CD8-positive, alpha-beta memory T cell (primary cell): Measurements from ENCODE around the gene TMEM52B. TPM values are rescaled to one million over a fixed set of nuclear protein-coding genes. Genes with fewer than 3 reads are reported as not detected.

Source experiments
- CTCF ChIA-PET: fragments of 350-600 bp; sonication (Branson Sonifier 250); formaldehyde crosslinking; loops from one replicate; lab custom pipeline; 2021; ENCODE audit warnings: antibody characterized with exemption; lab: Charles Lee
- POLR2A ChIA-PET: fragments of 350-600 bp; sonication (Branson Sonifier 250); formaldehyde crosslinking; loops from one replicate; lab custom pipeline; 2021; ENCODE audit warnings: antibody characterized with exemption; lab: Charles Lee
- DNase-seq, 5 donors: peaks; one replicate each; pipeline versions ENCODE4 v3.0.0 to v3.0.0-alpha.2; 2020 to 2022; ENCODE audit warnings: mixed read lengths in 1 of 5
- H3K27ac ChIP-seq: one replicate; pipeline ENCODE4 v1.7.0; 2013; ENCODE audit warnings: low read depth, mild to moderate bottlenecking, low read length, moderate library complexity
- H3K27me3 ChIP-seq: 2 replicates; pipeline ENCODE4 v1.7.0; 2013; ENCODE audit warnings: low read length, mild to moderate bottlenecking; ENCODE audit not compliant: insufficient read depth, poor library complexity, severe bottlenecking
- H3K36me3 ChIP-seq: 2 replicates; pipeline ENCODE4 v1.7.0; 2013; ENCODE audit warnings: mild to moderate bottlenecking, low read length, moderate library complexity; ENCODE audit not compliant: insufficient read depth
- H3K4me1 ChIP-seq: 2 replicates; pipeline ENCODE4 v1.7.0; 2013; ENCODE audit warnings: mild to moderate bottlenecking, low read length, moderate library complexity; ENCODE audit not compliant: insufficient read depth
- H3K4me3 ChIP-seq: 2 replicates; pipeline ENCODE4 v1.7.0; 2013; ENCODE audit warnings: mild to moderate bottlenecking, low read length
- H3K9me3 ChIP-seq: 2 replicates; pipeline ENCODE4 v1.7.0; 2013; ENCODE audit warnings: mild to moderate bottlenecking, low read length
- H3K27ac Mint-ChIP-seq, 8 donors: one replicate each; pipeline ENCODE4 v1.8.0; 2020 to 2021; ENCODE audit warnings: mixed read lengths in 8 of 8, mild to moderate bottlenecking in 6 of 8, inconsistent platforms in 3 of 8, moderate library complexity in 3 of 8
- H3K27me3 Mint-ChIP-seq, 2 donors: one replicate each; pipeline ENCODE4 v1.8.0; 2020 to 2021; ENCODE audit warnings: mixed read lengths in 2 of 2, mild to moderate bottlenecking in 1 of 2, moderate library complexity in 1 of 2
- H3K36me3 Mint-ChIP-seq, 3 donors: one replicate each; pipeline ENCODE4 v1.8.0; 2020 to 2021; ENCODE audit warnings: mixed read lengths in 3 of 3, inconsistent platforms in 1 of 3, mild to moderate bottlenecking in 1 of 3
- H3K4me1 Mint-ChIP-seq, 3 donors: one replicate each; pipeline ENCODE4 v1.8.0; 2020 to 2021; ENCODE audit warnings: mixed read lengths in 3 of 3, inconsistent platforms in 1 of 3, mild to moderate bottlenecking in 1 of 3
- H3K4me3 Mint-ChIP-seq, 7 donors: one replicate each; pipeline ENCODE4 v1.8.0; 2020 to 2021; ENCODE audit warnings: mixed read lengths in 7 of 7, mild to moderate bottlenecking in 6 of 7, moderate library complexity in 4 of 7, inconsistent platforms in 2 of 7
- H3K9me3 Mint-ChIP-seq, 5 donors: one replicate each; pipeline ENCODE4 v1.8.0; 2020 to 2022; ENCODE audit warnings: mixed read lengths in 5 of 5, mild to moderate bottlenecking in 3 of 5, moderate library complexity in 2 of 5, inconsistent platforms in 1 of 5
- polyA plus RNA-seq: library from polyadenylated mRNA; unstranded; fragments of 300-500 nt; fragmentation: Illumina TruSeq; gene quantifications from one replicate; pipeline ENCODE4 v1.2.3, GENCODE V29; 2021
- total RNA-seq, 2 experiments: library from RNA; stranded (reverse); gene quantifications; one replicate each; pipeline ENCODE4 v1.2.3, GENCODE V29; 2021

Gene TMEM52B
- not detected for total RNA-seq
- polyA plus RNA-seq: not detected

- no peak within 1 kb of the TSS for H3K27ac Mint-ChIP-seq
- H3K27ac ChIP-seq: no peak within 1 kb of the TSS
- no peaks in the 10 kb centered on the region for H3K36me3 Mint-ChIP-seq
- no peak for DNase-seq
- H3K27me3 Mint-ChIP-seq: peaks cover 15 to 57% of the 10 kb centered on the region in 2 donors
- ChIA-PET POLR2A (no interaction called here), CTCF (no interaction called here)
- H3K9me3 Mint-ChIP-seq: no peaks in the 10 kb centered on the region
- H3K4me3 ChIP-seq: no peak within 1 kb of the TSS
- H3K4me3 Mint-ChIP-seq: no peak within 1 kb of the TSS
- peaks cover 0 to 8% (median 2%) of the 10 kb centered on the region in 3 donors for H3K4me1 Mint-ChIP-seq
- no peaks in the 10 kb centered on the region for H3K36me3 ChIP-seq
- no peaks in the 10 kb centered on the region for H3K27me3 ChIP-seq
- H3K4me1 ChIP-seq: no peaks in the 10 kb centered on the region
- no peaks in the 10 kb centered on the region for H3K9me3 ChIP-seq
These were observed at the start of gene TMEM52B for GRCh38 chr12:10178821-10179220. Gene TMEM52B, plus strand, starts transcription at chr12:10179032. Its CDS starts 543 bp downstream, at chr12:10179575.

- no peak within 1 kb of the TSS for H3K4me3 Mint-ChIP-seq
- H3K27ac ChIP-seq: no peak within 1 kb of the TSS
These were observed 48.8 kb upstream of the TMEM52B start, which contains the start of gene CLEC7A for GRCh38 chr12:10130042-10130441. Gene CLEC7A, minus strand, starts transcription at chr12:10130199. Its CDS starts 117 bp downstream, at chr12:10130082.

GRCh38 chr12:10131111-10131690 is 47.6 kb upstream of the TMEM52B start:
- ChIA-PET POLR2A (no interaction called here), CTCF (interaction anchor here (2.3 kb wide), 1 partner anchor 22 kb away, joined by 8 read pairs; no protein-coding TSS in a partner anchor)
- H3K27ac ChIP-seq: no peak overlapping the region
- H3K9me3 ChIP-seq: no peaks in the 10 kb centered on the region
- Mint-ChIP-seq H3K9me3 (no peaks in the 10 kb centered on the region), H3K27ac (no peak overlapping the region), H3K36me3 (no peaks in the 10 kb centered on the region), H3K27me3 (peaks cover 2 to 39% of the 10 kb centered on the region in 2 donors), H3K4me1 (peaks cover 3 to 6% (median 4%) of the 10 kb centered on the region in 3 donors), H3K4me3 (no peak overlapping the region)
- no peaks in the 10 kb centered on the region for H3K4me1 ChIP-seq
- no peak for DNase-seq
- H3K27me3 ChIP-seq: no peaks in the 10 kb centered on the region
- H3K36me3 ChIP-seq: no peaks in the 10 kb centered on the region
- no peak overlapping the region for H3K4me3 ChIP-seq

More at GRCh38 chr12:10130042-10130441, 48.8 kb upstream of the TMEM52B start, which contains the start of gene CLEC7A:
- peak within 1 kb of the TSS in 1 of 8 donors; percentile 60 for H3K27ac Mint-ChIP-seq
- no peaks in the 10 kb centered on the region for H3K36me3 Mint-ChIP-seq
- H3K4me1 Mint-ChIP-seq: peaks cover 3 to 6% (median 4%) of the 10 kb centered on the region in 3 donors
- no peaks in the 10 kb centered on the region for H3K36me3 ChIP-seq
- POLR2A ChIA-PET: no interaction called here
- H3K4me3 ChIP-seq: no peak within 1 kb of the TSS
- CTCF ChIA-PET: interaction anchor here (2.3 kb wide), 1 partner anchor 23 kb away, joined by 8 read pairs; no protein-coding TSS in a partner anchor
- H3K27me3 ChIP-seq: no peaks in the 10 kb centered on the region
- H3K9me3 Mint-ChIP-seq: no peaks in the 10 kb centered on the region
- H3K27me3 Mint-ChIP-seq: peaks cover 2 to 44% of the 10 kb centered on the region in 2 donors
- no peaks in the 10 kb centered on the region for H3K4me1 ChIP-seq
- no peaks in the 10 kb centered on the region for H3K9me3 ChIP-seq
- DNase-seq: no peak

- Histone ChIP-seq H3K4me1 (no peaks in the 10 kb centered on the region), H3K36me3 (no peaks in the 10 kb centered on the region), H3K27me3 (no peaks in the 10 kb centered on the region), H3K4me3 (no peak overlapping the region), H3K9me3 (no peaks in the 10 kb centered on the region), H3K27ac (no peak overlapping the region)
- H3K4me3 Mint-ChIP-seq: no peak overlapping the region
- H3K4me1 Mint-ChIP-seq: peaks cover 3 to 6% (median 4%) of the 10 kb centered on the region in 3 donors
- H3K9me3 Mint-ChIP-seq: no peaks in the 10 kb centered on the region
- H3K27ac Mint-ChIP-seq: no peak overlapping the region
- ChIA-PET CTCF (no interaction called here), POLR2A (no interaction called here)
- H3K36me3 Mint-ChIP-seq: no peaks in the 10 kb centered on the region
- H3K27me3 Mint-ChIP-seq: peaks cover 2 to 43% of the 10 kb centered on the region in 2 donors
- DNase-seq: no peak
These were observed 45.9 kb upstream of the TMEM52B start for GRCh38 chr12:10132850-10133370.

- H3K4me1 ChIP-seq: no peaks in the 10 kb centered on the region
- POLR2A ChIA-PET: no interaction called here
- Mint-ChIP-seq H3K9me3 (no peaks in the 10 kb centered on the region), H3K4me1 (peaks cover under 1 to 2% (median under 1%) of the 10 kb centered on the region in 3 donors), H3K27ac (peak overlapping the region in 1 of 8 donors; percentile 77), H3K4me3 (no peak overlapping the region), H3K36me3 (no peaks in the 10 kb centered on the region), H3K27me3 (peaks cover 2 to 34% of the 10 kb centered on the region in 2 donors)
- H3K27me3 ChIP-seq: no peaks in the 10 kb centered on the region
- no peak for DNase-seq
- CTCF ChIA-PET: no interaction called here
- H3K27ac ChIP-seq: no peak overlapping the region
- H3K9me3 ChIP-seq: no peaks in the 10 kb centered on the region
- no peaks in the 10 kb centered on the region for H3K36me3 ChIP-seq
- no peak overlapping the region for H3K4me3 ChIP-seq
These were observed 43.7 kb upstream of the TMEM52B start for GRCh38 chr12:10135126-10135525.

- CTCF ChIA-PET: interaction anchor here (0.8 to 1.2 kb wide), 2 partner anchors 16 to 18 kb away, joined by 3 to 4 read pairs; no protein-coding TSS in a partner anchor
- no peak for DNase-seq
- POLR2A ChIA-PET: no interaction called here
- Mint-ChIP-seq H3K27ac (no peak overlapping the region), H3K4me3 (no peak overlapping the region), H3K27me3 (peaks cover 2 to 34% of the 10 kb centered on the region in 2 donors), H3K4me1 (no peaks in the 10 kb centered on the region), H3K36me3 (no peaks in the 10 kb centered on the region), H3K9me3 (no peaks in the 10 kb centered on the region)
- Histone ChIP-seq H3K4me1 (no peaks in the 10 kb centered on the region), H3K27ac (no peak overlapping the region), H3K4me3 (no peak overlapping the region), H3K27me3 (no peaks in the 10 kb centered on the region), H3K36me3 (no peaks in the 10 kb centered on the region), H3K9me3 (no peaks in the 10 kb centered on the region)
These were observed 42.1 kb upstream of the TMEM52B start for GRCh38 chr12:10136637-10137205.

GRCh38 chr12:10140001-10140400 is 38.8 kb upstream of the TMEM52B start:
- Histone ChIP-seq H3K27me3 (no peaks in the 10 kb centered on the region), H3K27ac (no peak overlapping the region), H3K4me1 (no peaks in the 10 kb centered on the region), H3K9me3 (no peaks in the 10 kb centered on the region), H3K4me3 (no peak overlapping the region), H3K36me3 (no peaks in the 10 kb centered on the region)
- ChIA-PET CTCF (interaction anchor here (1.0 to 2.7 kb wide), 4 partner anchors 12 to 390 kb away, joined by 3 to 17 read pairs (median 6); no protein-coding TSS in a partner anchor), POLR2A (no interaction called here)
- Mint-ChIP-seq H3K36me3 (no peaks in the 10 kb centered on the region), H3K4me1 (no peaks in the 10 kb centered on the region), H3K27me3 (peaks cover 0 to 20% of the 10 kb centered on the region in 2 donors), H3K27ac (no peak overlapping the region), H3K9me3 (no peaks in the 10 kb centered on the region), H3K4me3 (no peak overlapping the region)
- DNase-seq: peak in 3 of 5 donors; percentile 12 to 41 (median 35)
